GM12878 (cell line): ENCODE results near the gene RER1. TPM values are rescaled to one million over a fixed set of nuclear protein-coding genes. Genes with fewer than 3 reads are reported as not detected.

Experiments
- ATAC-seq: fragments of 200-7000 bp; cut with Tn5 transposase; 3 replicates; pipeline ENCODE4 v1.9.1; 2020; ENCODE audit warnings: mild to moderate bottlenecking, moderate library complexity
- BruUV-seq: library from RNA; stranded (reverse); fragments of 400-500 nt; replicated peaks from 2 replicates; lab custom pipeline; 2021; lab: Mats Ljungman, UMichigan
- CTCF ChIA-PET: fragments of 300-600 bp; sonication (Branson Sonifier 250); formaldehyde crosslinking; extraction: SDS; loops from one replicate; lab custom pipeline; 2021; ENCODE audit warnings: inconsistent platforms; lab: Yijun Ruan, JAX
- POLR2A ChIA-PET: fragments of 350-600 bp; formaldehyde crosslinking; extraction: SDS; loops from one replicate; lab custom pipeline; 2021; ENCODE audit warnings: inconsistent platforms; lab: Charles Lee
- RAD21 ChIA-PET: fragments of 300-600 bp; sonication (Branson Sonifier 250); formaldehyde crosslinking; loops from one replicate; lab custom pipeline; 2023; ENCODE audit warnings: antibody characterized with exemption; ENCODE audit not compliant: unreplicated experiment; lab: Charles Lee
- SMC1A ChIA-PET: fragments of 300-600 bp; sonication (Branson Sonifier 250); formaldehyde crosslinking; loops from one replicate; lab custom pipeline; 2023; ENCODE audit not compliant: unreplicated experiment, uncharacterized antibody; lab: Charles Lee
- DNase-seq: peaks from one replicate; pipeline ENCODE4 v3.0.0-alpha.2; 2011; ENCODE audit warnings: low read depth, low spot score
- FAIRE-seq: peaks from 3 replicates; lab custom pipeline; 2011; peaks lifted over from hg19 to GRCh38; lab: Jason Lieb, UNC
- H2AFZ ChIP-seq: 2 replicates; pipeline ENCODE4 v1.6.0; 2011; ENCODE audit warnings: low read depth, low read length, control low read depth; ENCODE audit not compliant: control insufficient read depth
- H3K27ac ChIP-seq: 2 replicates; pipeline ENCODE4 v1.5.1; 2011; ENCODE audit warnings: control low read depth; ENCODE audit not compliant: control insufficient read depth, insufficient read depth
- H3K27me3 ChIP-seq, 2 experiments: replicated peaks in 1 of 2; 2 replicates each; pipeline versions ENCODE4 v1.6.0 to v1.6.1; 2011; ENCODE audit warnings: low read length in 1 of 2; ENCODE audit not compliant: control insufficient read depth in 2 of 2, insufficient read depth in 2 of 2
- H3K36me3 ChIP-seq, 2 experiments: 2 replicates each; pipeline ENCODE4 v1.5.1; 2011; ENCODE audit warnings: low read length in 1 of 2; ENCODE audit not compliant: control insufficient read depth in 2 of 2, insufficient read depth in 2 of 2
- H3K4me1 ChIP-seq: 2 replicates; pipeline ENCODE4 v1.6.1; 2011; ENCODE audit warnings: mild to moderate bottlenecking, low read length, moderate library complexity, mixed read lengths; ENCODE audit not compliant: control insufficient read depth, insufficient read depth
- H3K4me2 ChIP-seq: 2 replicates; pipeline ENCODE4 v1.6.0; 2011; ENCODE audit warnings: control low read depth; ENCODE audit not compliant: control insufficient read depth, insufficient read depth
- H3K4me3 ChIP-seq: fragments of 200-600 bp; sonication (generic); 2 replicates; pipeline ENCODE4 v1.5.1; 2016
- H3K79me2 ChIP-seq: 2 replicates; pipeline ENCODE4 v1.6.0; 2011; ENCODE audit warnings: low read length; ENCODE audit not compliant: control insufficient read depth, insufficient read depth
- H3K9ac ChIP-seq: 2 replicates; pipeline ENCODE4 v1.8.0; 2011; ENCODE audit warnings: low read length, control low read depth, mixed read lengths; ENCODE audit not compliant: control insufficient read depth, insufficient read depth
- H3K9me3 ChIP-seq: replicated peaks from 3 replicates; pipeline ENCODE4 v1.5.1; 2011; ENCODE audit warnings: mild to moderate bottlenecking, low read length; ENCODE audit not compliant: control insufficient read depth, insufficient read depth
- H4K20me1 ChIP-seq: 2 replicates; pipeline ENCODE4 v1.6.0; 2011; ENCODE audit not compliant: control insufficient read depth, insufficient read depth
- BCL11A ChIP-seq: IDR thresholded peaks from 2 replicates; pipeline ENCODE4 v1.6.1; 2011; ENCODE audit warnings: low read depth, low read length
- BHLHE40 ChIP-seq, 2 experiments: fragments of 450-650 bp in 1 of 2; IDR thresholded peaks; 2 replicates each; pipeline ENCODE4 v1.6.1; 2011 to 2017; ENCODE audit warnings: low read depth in 2 of 2, borderline replicate concordance in 1 of 2, improper control_type of control experiment in 1 of 2, low read length in 1 of 2, mild to moderate bottlenecking in 1 of 2
- CEBPB ChIP-seq, 2 experiments: fragments of 150-350 bp in 1 of 2; IDR thresholded peaks; 2 replicates each; pipeline ENCODE4 v1.6.1; 2012 to 2014; ENCODE audit warnings: low read depth in 2 of 2, low read length in 2 of 2, borderline replicate concordance in 1 of 2, inconsistent platforms in 1 of 2
- CHD4 ChIP-seq: fragments of 200-600 bp; sonication (generic); IDR thresholded peaks from 2 replicates; pipeline ENCODE4 v1.6.1; 2016; ENCODE audit warnings: mild to moderate bottlenecking
- EP300 ChIP-seq, 2 experiments: fragments of 150-350 bp in 1 of 2; IDR thresholded peaks; 2 replicates each; pipeline ENCODE4 v1.6.1; 2011 to 2012; ENCODE audit warnings: low read depth in 2 of 2, low read length in 2 of 2, borderline replicate concordance in 1 of 2, improper control_type of control experiment in 1 of 2, inconsistent platforms in 1 of 2; ENCODE audit not compliant: control insufficient read depth in 1 of 2
- EZH2 ChIP-seq: IDR thresholded peaks from 2 replicates; pipeline ENCODE4 v1.6.1; 2012; ENCODE audit warnings: low read depth, mild to moderate bottlenecking, control low read depth, inconsistent platforms, low read length, borderline replicate concordance; ENCODE audit not compliant: control insufficient read depth
- HDAC6 ChIP-seq: fragments of 200-600 bp; sonication (generic); IDR thresholded peaks from one replicate; pipeline ENCODE4 v1.8.0; 2017; ENCODE audit warnings: antibody characterized with exemption; ENCODE audit not compliant: unreplicated experiment
- NRF1 ChIP-seq: conservative IDR thresholded peaks from 2 replicates; pipeline ENCODE4 v1.6.1; 2011; ENCODE audit warnings: mild to moderate bottlenecking, low read depth, low read length, improper control_type of control experiment
- PRDM15 ChIP-seq: fragments of 450-650 bp; formaldehyde crosslinking; IDR thresholded peaks from 2 replicates; pipeline ENCODE4 v1.4.0; 2020; ENCODE audit warnings: mild to moderate bottlenecking, moderate library complexity
- RAD21 ChIP-seq: IDR thresholded peaks from 2 replicates; pipeline ENCODE4 v1.6.1; 2011; ENCODE audit warnings: mild to moderate bottlenecking, low read depth, low read length, moderate library complexity; ENCODE audit not compliant: insufficient read depth
- SIN3A ChIP-seq: IDR thresholded peaks from 2 replicates; pipeline ENCODE4 v1.6.1; 2012; ENCODE audit warnings: low read depth, low read length, improper control_type of control experiment
- SMAD1 ChIP-seq: fragments of 450-650 bp; IDR thresholded peaks from 2 replicates; pipeline ENCODE4 v1.6.1; 2018; ENCODE audit warnings: mild to moderate bottlenecking, low read depth; ENCODE audit not compliant: partially characterized antibody
- SMAD5 ChIP-seq: IDR thresholded peaks from 2 replicates; pipeline ENCODE4 v1.6.1; 2016; ENCODE audit warnings: antibody characterized with exemption, low read depth
- SUPT20H ChIP-seq: IDR thresholded peaks from 2 replicates; pipeline ENCODE4 v1.6.1; 2011; ENCODE audit warnings: low read depth, mild to moderate bottlenecking, low read length, moderate library complexity, borderline replicate concordance; ENCODE audit not compliant: control insufficient read depth
- YBX1 ChIP-seq: fragments of 450-650 bp; IDR thresholded peaks from 2 replicates; pipeline ENCODE4 v1.6.1; 2016; ENCODE audit warnings: antibody characterized with exemption
- ZSCAN29 ChIP-seq: fragments of 450-650 bp; IDR thresholded peaks from 2 replicates; pipeline ENCODE4 v1.6.1; 2017; ENCODE audit warnings: mild to moderate bottlenecking, moderate library complexity
- WGBS: methylation state at CpG from one replicate; pipeline ENCODE4 v1.1.6; 2016; ENCODE audit warnings: low lambda C conversion rate; ENCODE audit not compliant: insufficient replicate concordance, insufficient coverage; ENCODE audit errors: missing lambda C conversion rate; 5-methylcytosine and 5-hydroxymethylcytosine counted together
- in situ Hi-C: fragments of 300-500 bp; cut with MboI; formaldehyde crosslinking; loops from 9 replicates; pipeline ENCODE4 v1.14.3; 2018; ENCODE audit warnings: mixed read lengths
- intact Hi-C: fragments of 100-400 bp; cut with micrococcal nuclease; formaldehyde crosslinking; loops from one replicate; pipeline ENCODE4 v1.14.2; 2022; ENCODE audit not compliant: unreplicated experiment
- polyA plus RNA-seq, 11 experiments: library from polyadenylated mRNA; depleted of rRNA in 4 of 11; unstranded in 6 of 11; stranded (reverse) in 5 of 11; fragments of >200 nt; fragmentation: Nextera tagmentation in 4 of 11; fragmentation: Illumina TruSeq in 1 of 11; extraction: Ambion mirVana in 4 of 11; extraction: Trizol in 1 of 11; gene quantifications; 1 replicate in 1 of 11; 2 replicates in 10 of 11; pipeline versions ENCODE4 v1.2.1 to v1.2.3, GENCODE V29; 2011 to 2016; ENCODE audit warnings: inconsistent platforms in 2 of 11, missing spikeins in 2 of 11, low read depth in 1 of 11
- total RNA-seq, 4 experiments: library from RNA; depleted of rRNA in 3 of 4; stranded (reverse); fragments of >200 nt in 3 of 4; fragmentation: Illumina TruSeq in 1 of 4; extraction: Trizol in 1 of 4; gene quantifications; 2 replicates each; pipeline versions ENCODE4 v1.2.1 to v1.2.3, GENCODE V29; 2013 to 2021

The RER1 gene
- total and polyA plus RNA-seq, 10 of the 15 experiments (the other 5 are each of a cell fraction or from before 2014, with no cell fraction given), result 29.2 to 274 (median 136) TPM

GRCh38 chr1:2392686-2393085, 1.0 kb downstream of the RER1 start:
- Histone ChIP-seq H2AFZ (no peak overlapping the region), H3K9ac (peak overlapping the region; percentile 92), H3K79me2 (peaks cover 47% of the 10 kb centered on the region), H3K4me2 (peak overlapping the region; percentile 95), H3K27ac (peak overlapping the region; percentile 71), H4K20me1 (no peaks in the 10 kb centered on the region), H3K36me3 (peaks cover 8 to 15% of the 10 kb centered on the region in 2 experiments), H3K4me1 (peaks cover 34% of the 10 kb centered on the region), H3K4me3 (peak overlapping the region; percentile 97), H3K9me3 (no peaks in the 10 kb centered on the region), H3K27me3 (no peaks in the 10 kb centered on the region)
- in situ Hi-C loops, result no loop called here
- WGBS, result 46% methylated on average over 16 of the region's 16 CpGs
- no peak for TF ChIP-seq SMAD5
- TF ChIP-seq BCL11A, result no peak
- TF ChIP-seq EP300 (IDR thresholded peaks at IDR 0.05; ENCODE audit: borderline replicate concordance in 1 of 2, control insufficient read depth in 1 of 2, low read depth in 2 of 2, low read length in 2 of 2), result no peak
- TF ChIP-seq RAD21, result no peak
- no peak for TF ChIP-seq CHD4
- TF ChIP-seq ZSCAN29, result no peak
- TF ChIP-seq YBX1, result no peak
- TF ChIP-seq BHLHE40 (IDR thresholded peaks at IDR 0.05; ENCODE audit: borderline replicate concordance in 1 of 2, low read depth in 2 of 2, low read length in 1 of 2), result no peak
- TF ChIP-seq SIN3A, result no peak
- no peak for TF ChIP-seq SUPT20H
- no peak for TF ChIP-seq HDAC6
- TF ChIP-seq EZH2, result no peak
- TF ChIP-seq NRF1, result no peak
- TF ChIP-seq SMAD1, result no peak
- TF ChIP-seq PRDM15 (CRISPR knock-in tag), result no peak
- TF ChIP-seq CEBPB (IDR thresholded peaks at IDR 0.05; ENCODE audit: borderline replicate concordance in 1 of 2, low read depth in 2 of 2, low read length in 2 of 2), result no peak
- no peak for DNase-seq
- no peak for ATAC-seq
- POLR2A ChIA-PET, result interaction anchor here (1.7 kb wide), 1 partner anchor 134 kb away, joined by 3 read pairs; the partner anchor contains the start of gene PANK4
- intact Hi-C loops, result no loop called here
- CTCF ChIA-PET, result interaction anchor here (1.0 kb wide), 1 partner anchor 156 kb away, joined by 5 read pairs; no protein-coding TSS in a partner anchor
- no peak for FAIRE-seq
- no TSS peak for BruUV-seq
- RAD21 ChIA-PET, result interaction anchor here (1.9 kb wide), 1 partner anchor 156 kb away, joined by 12 read pairs; no protein-coding TSS in a partner anchor
- SMC1A ChIA-PET, result no interaction called here
